Neural cell (in vitro differentiated cells): ENCODE data around the gene SLC51A.

ENCODE experiments used
- CTCF ChIP-seq: fragments of 450-650 bp; IDR thresholded peaks from 2 replicates; pipeline ENCODE4 v1.5.1; 2014; ENCODE audit warnings: antibody characterized with exemption, mild to moderate bottlenecking, moderate library complexity; ENCODE audit not compliant: poor library complexity, severe bottlenecking
- EP300 ChIP-seq: fragments of 450-650 bp; conservative IDR thresholded peaks from 2 replicates; pipeline ENCODE4 v1.6.1; 2014; ENCODE audit warnings: antibody characterized with exemption, mild to moderate bottlenecking, moderate library complexity; ENCODE audit not compliant: poor library complexity, severe bottlenecking
- MXI1 ChIP-seq: fragments of 450-650 bp; conservative IDR thresholded peaks from 2 replicates; pipeline ENCODE4 v1.6.1; 2014; ENCODE audit warnings: antibody characterized with exemption, mild to moderate bottlenecking; ENCODE audit not compliant: poor library complexity, severe bottlenecking
- TF ChIP-seq, protein P1 (sequence below): IDR thresholded peaks from 2 replicates; pipeline ENCODE4 v1.6.1; 2012; ENCODE audit warnings: borderline replicate concordance

- TF ChIP-seq CTCF (no peak), MXI1 (no peak), EP300 (no peak)
- TF ChIP-seq, protein P1, sequence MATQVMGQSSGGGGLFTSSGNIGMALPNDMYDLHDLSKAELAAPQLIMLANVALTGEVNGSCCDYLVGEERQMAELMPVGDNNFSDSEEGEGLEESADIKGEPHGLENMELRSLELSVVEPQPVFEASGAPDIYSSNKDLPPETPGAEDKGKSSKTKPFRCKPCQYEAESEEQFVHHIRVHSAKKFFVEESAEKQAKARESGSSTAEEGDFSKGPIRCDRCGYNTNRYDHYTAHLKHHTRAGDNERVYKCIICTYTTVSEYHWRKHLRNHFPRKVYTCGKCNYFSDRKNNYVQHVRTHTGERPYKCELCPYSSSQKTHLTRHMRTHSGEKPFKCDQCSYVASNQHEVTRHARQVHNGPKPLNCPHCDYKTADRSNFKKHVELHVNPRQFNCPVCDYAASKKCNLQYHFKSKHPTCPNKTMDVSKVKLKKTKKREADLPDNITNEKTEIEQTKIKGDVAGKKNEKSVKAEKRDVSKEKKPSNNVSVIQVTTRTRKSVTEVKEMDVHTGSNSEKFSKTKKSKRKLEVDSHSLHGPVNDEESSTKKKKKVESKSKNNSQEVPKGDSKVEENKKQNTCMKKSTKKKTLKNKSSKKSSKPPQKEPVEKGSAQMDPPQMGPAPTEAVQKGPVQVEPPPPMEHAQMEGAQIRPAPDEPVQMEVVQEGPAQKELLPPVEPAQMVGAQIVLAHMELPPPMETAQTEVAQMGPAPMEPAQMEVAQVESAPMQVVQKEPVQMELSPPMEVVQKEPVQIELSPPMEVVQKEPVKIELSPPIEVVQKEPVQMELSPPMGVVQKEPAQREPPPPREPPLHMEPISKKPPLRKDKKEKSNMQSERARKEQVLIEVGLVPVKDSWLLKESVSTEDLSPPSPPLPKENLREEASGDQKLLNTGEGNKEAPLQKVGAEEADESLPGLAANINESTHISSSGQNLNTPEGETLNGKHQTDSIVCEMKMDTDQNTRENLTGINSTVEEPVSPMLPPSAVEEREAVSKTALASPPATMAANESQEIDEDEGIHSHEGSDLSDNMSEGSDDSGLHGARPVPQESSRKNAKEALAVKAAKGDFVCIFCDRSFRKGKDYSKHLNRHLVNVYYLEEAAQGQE, result no peak
Measured at GRCh38 chr3:196189566-196190347, 26.6 kb upstream of the SLC51A start.
